H9 (cell line): Measurements from ENCODE around the gene TUBD1. TPM values are rescaled to one million over a fixed set of nuclear protein-coding genes. Genes with fewer than 3 reads are reported as not detected.

Experiments
- DNase-seq: peaks from one replicate; pipeline ENCODE4 v3.0.0-alpha.2; 2017
- H2AFZ ChIP-seq: one replicate; pipeline ENCODE4 v1.6.1; 2013; ENCODE audit warnings: mild to moderate bottlenecking, low read length, control low read depth, moderate library complexity
- H2AK5ac ChIP-seq: 2 replicates; pipeline ENCODE4 v1.6.1; 2013; ENCODE audit warnings: low read length, control low read depth, mixed read lengths; ENCODE audit not compliant: insufficient read length
- H2BK120ac ChIP-seq: one replicate; pipeline ENCODE4 v1.6.1; 2013; ENCODE audit warnings: low read depth, mild to moderate bottlenecking, low read length, control low read depth, inconsistent platforms; ENCODE audit not compliant: poor library complexity, severe bottlenecking
- H2BK12ac ChIP-seq: 2 replicates; pipeline ENCODE4 v1.6.1; 2013; ENCODE audit warnings: low read length, control low read depth, mixed read lengths, low read depth; ENCODE audit not compliant: insufficient read length
- H2BK15ac ChIP-seq: 2 replicates; pipeline ENCODE4 v1.6.1; 2013; ENCODE audit warnings: low read depth, low read length, control low read depth
- H2BK20ac ChIP-seq: one replicate; pipeline ENCODE4 v1.6.1; 2013; ENCODE audit warnings: low read depth, mild to moderate bottlenecking, low read length, control low read depth, inconsistent platforms; ENCODE audit not compliant: poor library complexity, severe bottlenecking
- H2BK5ac ChIP-seq: 2 replicates; pipeline ENCODE4 v1.6.1; 2013; ENCODE audit warnings: low read length, control low read depth, mixed read lengths; ENCODE audit not compliant: insufficient read length
- H3K14ac ChIP-seq: 2 replicates; pipeline ENCODE4 v1.6.1; 2013; ENCODE audit warnings: low read length, control low read depth; ENCODE audit not compliant: insufficient read depth
- H3K18ac ChIP-seq: 2 replicates; pipeline ENCODE4 v1.6.1; 2013; ENCODE audit warnings: low read depth, mild to moderate bottlenecking, mixed read lengths, low read length, control low read depth; ENCODE audit not compliant: insufficient read length
- H3K23ac ChIP-seq: 2 replicates; pipeline ENCODE4 v1.6.1; 2013; ENCODE audit warnings: low read length, control low read depth, mixed read lengths, low read depth; ENCODE audit not compliant: insufficient read length
- H3K23me2 ChIP-seq: 2 replicates; pipeline ENCODE4 v1.6.1; 2013; ENCODE audit warnings: low read depth, mild to moderate bottlenecking, mixed read lengths, low read length, control low read depth; ENCODE audit not compliant: insufficient read length, poor library complexity, severe bottlenecking
- H3K27ac ChIP-seq: 2 replicates; pipeline ENCODE4 v1.5.1; 2013; ENCODE audit warnings: low read length, control low read depth, mixed read lengths, low read depth; ENCODE audit not compliant: insufficient read length
- H3K27me3 ChIP-seq: 2 replicates; pipeline ENCODE4 v1.6.1; 2013; ENCODE audit warnings: low read length, control low read depth, inconsistent platforms; ENCODE audit not compliant: insufficient read depth
- H3K4ac ChIP-seq: 2 replicates; pipeline ENCODE4 v1.6.1; 2013; ENCODE audit warnings: low read depth, mild to moderate bottlenecking, control low read depth, inconsistent platforms, low read length, moderate library complexity
- H3K4me1 ChIP-seq: 2 replicates; pipeline ENCODE4 v1.6.1; 2013; ENCODE audit warnings: low read length, control low read depth, inconsistent platforms; ENCODE audit not compliant: insufficient read depth
- H3K4me2 ChIP-seq: 2 replicates; pipeline ENCODE4 v1.6.1; 2013; ENCODE audit warnings: low read length, control low read depth, mixed read lengths; ENCODE audit not compliant: insufficient read length, insufficient read depth
- H3K56ac ChIP-seq: 2 replicates; pipeline ENCODE4 v1.6.1; 2013; ENCODE audit warnings: low read depth, mild to moderate bottlenecking, mixed read lengths, low read length, control low read depth; ENCODE audit not compliant: insufficient read length
- H3K79me1 ChIP-seq: 2 replicates; pipeline ENCODE4 v1.6.1; 2013; ENCODE audit warnings: low read depth, mild to moderate bottlenecking, moderate library complexity, low read length, control low read depth, inconsistent platforms; ENCODE audit not compliant: insufficient read depth, poor library complexity, severe bottlenecking
- H3K79me2 ChIP-seq: 2 replicates; pipeline ENCODE4 v1.6.1; 2013; ENCODE audit warnings: low read length, control low read depth, inconsistent platforms; ENCODE audit not compliant: insufficient read depth
- H3K9ac ChIP-seq: 2 replicates; pipeline ENCODE4 v1.6.1; 2013; ENCODE audit warnings: low read length, control low read depth, mixed read lengths; ENCODE audit not compliant: insufficient read length; ENCODE audit errors: extremely low read depth
- H3K9me3 ChIP-seq: one replicate; pipeline ENCODE4 v1.6.1; 2013; ENCODE audit warnings: low read depth, low read length, inconsistent platforms; ENCODE audit not compliant: control insufficient read depth
- H3T11ph ChIP-seq: one replicate; pipeline ENCODE4 v1.6.1; 2013; ENCODE audit warnings: mild to moderate bottlenecking, low read length, control low read depth, inconsistent platforms
- H4K20me1 ChIP-seq: one replicate; pipeline ENCODE4 v1.6.1; 2013; ENCODE audit not compliant: control insufficient read depth, insufficient read length, insufficient read depth
- H4K5ac ChIP-seq: 2 replicates; pipeline ENCODE4 v1.6.1; 2013; ENCODE audit warnings: low read depth, mild to moderate bottlenecking, mixed read lengths, low read length, control low read depth; ENCODE audit not compliant: insufficient read length
- H4K8ac ChIP-seq: replicated peaks from 2 replicates; pipeline ENCODE4 v1.6.1; 2013; ENCODE audit warnings: low read length, control low read depth, mixed read lengths, low read depth; ENCODE audit not compliant: insufficient read length
- H4K91ac ChIP-seq: 2 replicates; pipeline ENCODE4 v1.6.1; 2013; ENCODE audit warnings: low read depth, mild to moderate bottlenecking, moderate library complexity, mixed read lengths, low read length, control low read depth; ENCODE audit not compliant: insufficient read length
- H3K27ac Mint-ChIP-seq, 3 experiments: 2 replicates in 2 of 3; 3 replicates in 1 of 3; pipeline ENCODE4 v1.8.0; 2020 to 2021; ENCODE audit warnings: mixed read lengths in 3 of 3, mild to moderate bottlenecking in 1 of 3, moderate library complexity in 1 of 3
- H3K27me3 Mint-ChIP-seq: 2 replicates; pipeline ENCODE4 v1.8.0; 2021; ENCODE audit warnings: low read depth, mild to moderate bottlenecking, moderate library complexity, mixed read lengths
- H3K36me3 Mint-ChIP-seq, 3 experiments: 2 replicates in 2 of 3; 3 replicates in 1 of 3; pipeline ENCODE4 v1.8.0; 2020 to 2021; ENCODE audit warnings: low read depth in 3 of 3, mixed read lengths in 3 of 3; ENCODE audit not compliant: insufficient read depth in 1 of 3
- H3K4me1 Mint-ChIP-seq, 2 experiments: 2 replicates each; pipeline ENCODE4 v1.8.0; 2020; ENCODE audit warnings: mixed read lengths in 2 of 2
- H3K4me3 Mint-ChIP-seq, 2 experiments: 2 replicates in 1 of 2; 3 replicates in 1 of 2; pipeline ENCODE4 v1.8.0; 2020 to 2021; ENCODE audit warnings: mild to moderate bottlenecking in 2 of 2, mixed read lengths in 2 of 2, moderate library complexity in 1 of 2
- H3K9me3 Mint-ChIP-seq, 2 experiments: 2 replicates in 1 of 2; 3 replicates in 1 of 2; pipeline ENCODE4 v1.8.0; 2020; ENCODE audit warnings: mild to moderate bottlenecking in 2 of 2, mixed read lengths in 2 of 2, moderate library complexity in 1 of 2
- CTCF ChIP-seq: fragments of 200-600 bp; sonication (generic); conservative IDR thresholded peaks from 3 replicates; pipeline ENCODE4 v1.8.0; 2021; ENCODE audit warnings: antibody characterized with exemption, mild to moderate bottlenecking
- WGBS: extraction: QIAGEN DNeasy Blood & Tissue Kit; methylation state at CpG from one replicate; pipeline ENCODE4 v1.1.7; 2013; ENCODE audit warnings: missing lambda C conversion rate, low lambda C conversion rate, mixed read lengths; ENCODE audit not compliant: insufficient read length; ENCODE audit errors: extremely low coverage; 5-methylcytosine and 5-hydroxymethylcytosine counted together
- total RNA-seq: library from RNA; stranded (reverse); gene quantifications from 2 replicates; pipeline ENCODE4 v1.2.1, GENCODE V29; 2021

TUBD1 gene
- total RNA-seq, 1 experiment from 2014 or later, result 26.4 TPM

GRCh38 chr17:59869941-59870218 lies 22.9 kb downstream of the TUBD1 start:
- H3K27ac Mint-ChIP-seq, result no peak overlapping the region; a peak in 1 of 7 replicates
- H3K27ac ChIP-seq, result no peak overlapping the region
- H3K79me1 ChIP-seq, result no peaks in the 10 kb centered on the region
- H3K4me1 ChIP-seq, result no peaks in the 10 kb centered on the region
- H3K23me2 ChIP-seq, result no peaks in the 10 kb centered on the region
- no peak overlapping the region for H3K18ac ChIP-seq
- no peaks in the 10 kb centered on the region for H3K27me3 Mint-ChIP-seq
- no peak overlapping the region for H2AK5ac ChIP-seq
- H3K9me3 Mint-ChIP-seq, result no peaks in the 10 kb centered on the region
- H3K79me2 ChIP-seq, result no peaks in the 10 kb centered on the region
- no peak overlapping the region for H3K4ac ChIP-seq
- H2BK120ac ChIP-seq, result no peak overlapping the region
- no peaks in the 10 kb centered on the region for H3K4me1 Mint-ChIP-seq
- no peak overlapping the region for H3K4me2 ChIP-seq
- no peaks in the 10 kb centered on the region for H4K20me1 ChIP-seq
- H4K8ac ChIP-seq, result no peak overlapping the region
- no peak overlapping the region for H3K23ac ChIP-seq
- no peak overlapping the region for H4K5ac ChIP-seq
- H3K27me3 ChIP-seq, result no peaks in the 10 kb centered on the region
- no peak overlapping the region for H4K91ac ChIP-seq
- no peak overlapping the region for H3T11ph ChIP-seq
- H2BK20ac ChIP-seq, result no peak overlapping the region
- peaks cover 3 to 26% (median 21%) of the 10 kb centered on the region in 3 experiments; a peak in 5 of 7 replicates for H3K36me3 Mint-ChIP-seq
- no peak overlapping the region for H3K56ac ChIP-seq
- TF ChIP-seq CTCF, result no peak
- no peak overlapping the region for H2BK15ac ChIP-seq
- no peak overlapping the region for H3K4me3 Mint-ChIP-seq
- H2BK5ac ChIP-seq, result no peak overlapping the region
- no peak overlapping the region for H3K9ac ChIP-seq
- no peak for DNase-seq
- WGBS, result no CpG with 5 or more reads among the region's 1 CpG
- no peak overlapping the region for H3K14ac ChIP-seq
- no peaks in the 10 kb centered on the region for H3K9me3 ChIP-seq
- no peak overlapping the region for H2BK12ac ChIP-seq
- H2AFZ ChIP-seq, result no peak overlapping the region
